ENCODE measurements around the gene AGMO.

AGMO gene

DNA sequence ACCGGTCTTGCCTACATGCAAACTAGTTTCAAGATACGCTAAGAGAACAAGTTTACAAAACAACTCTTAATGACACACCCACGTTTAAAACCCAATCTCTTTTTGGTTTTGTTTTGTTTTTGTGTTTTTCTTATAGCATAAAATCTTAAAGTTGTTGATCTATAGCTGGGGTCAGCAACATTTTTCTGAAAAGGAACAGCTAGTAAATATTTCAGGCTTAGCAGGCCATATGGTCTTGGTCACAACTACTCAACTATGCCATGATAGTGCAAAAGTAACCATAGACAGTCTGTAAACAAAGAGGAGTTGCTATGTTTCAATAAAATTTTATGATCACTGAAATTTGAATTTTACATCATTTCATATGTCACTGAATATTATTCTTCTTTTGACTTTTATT is 327.4 kb downstream of the AGMO start:
- no peaks in the 10 kb centered on the region for H3K9me3 ChIP-seq (ENCODE audit: severe bottlenecking)
- no peak for DNase-seq
- no peaks in the 10 kb centered on the region for H3K36me3 ChIP-seq
- no peak overlapping the region for H3K27ac ChIP-seq
- no peak for TF ChIP-seq CTCF (IDR thresholded peaks at IDR 0.05; ENCODE audit: low read depth, low read length)
- H3K27me3 ChIP-seq (ENCODE audit: insufficient read depth, low read depth, severe bottlenecking) = no peaks in the 10 kb centered on the region
- no peak overlapping the region for H3K4me3 ChIP-seq (ENCODE audit: low read depth, low read length)

GRCh38 chr7:15228831-15229230 is 333.0 kb downstream of the AGMO start:
- no peak for TF ChIP-seq CTCF (IDR thresholded peaks at IDR 0.05; ENCODE audit: low read depth, low read length)
- no peaks in the 10 kb centered on the region for H3K36me3 ChIP-seq
- DNase-seq = no peak

GRCh38 chr7:15225981-15226380 is 335.8 kb downstream of the AGMO start:
- Histone ChIP-seq H3K27me3 (ENCODE audit: insufficient read depth, low read depth, severe bottlenecking) (no peaks in the 10 kb centered on the region), H3K9me3 (ENCODE audit: severe bottlenecking) (no peaks in the 10 kb centered on the region), H3K4me3 (ENCODE audit: low read depth, low read length) (no peak overlapping the region), H3K36me3 (no peaks in the 10 kb centered on the region), H3K27ac (no peak overlapping the region)
- DNase-seq = no peak
- no peak for TF ChIP-seq CTCF (IDR thresholded peaks at IDR 0.05; ENCODE audit: low read depth, low read length)

More at GRCh38 chr7:15228831-15229230, 333.0 kb downstream of the AGMO start:
- Histone ChIP-seq H3K27me3 (ENCODE audit: insufficient read depth, low read depth, severe bottlenecking) (no peaks in the 10 kb centered on the region), H3K4me3 (ENCODE audit: low read depth, low read length) (no peak overlapping the region), H3K27ac (no peak overlapping the region), H3K9me3 (ENCODE audit: severe bottlenecking) (no peaks in the 10 kb centered on the region)

GRCh38 chr7:15219758-15220157 is 342.1 kb downstream of the AGMO start:
- Histone ChIP-seq H3K9me3 (ENCODE audit: severe bottlenecking) (no peaks in the 10 kb centered on the region), H3K4me3 (ENCODE audit: low read depth, low read length) (no peak overlapping the region), H3K36me3 (no peaks in the 10 kb centered on the region), H3K27ac (no peak overlapping the region), H3K27me3 (ENCODE audit: insufficient read depth, low read depth, severe bottlenecking) (peaks cover 3% of the 10 kb centered on the region)
- TF ChIP-seq CTCF (IDR thresholded peaks at IDR 0.05; ENCODE audit: low read depth, low read length) = no peak
- no peak for DNase-seq

- H3K27ac ChIP-seq = no peak overlapping the region
- TF ChIP-seq CTCF (IDR thresholded peaks at IDR 0.05; ENCODE audit: low read depth, low read length) = no peak
- no peak overlapping the region for H3K4me3 ChIP-seq (ENCODE audit: low read depth, low read length)
- H3K27me3 ChIP-seq (ENCODE audit: insufficient read depth, low read depth, severe bottlenecking) = peaks cover 3% of the 10 kb centered on the region
- H3K9me3 ChIP-seq (ENCODE audit: severe bottlenecking) = no peaks in the 10 kb centered on the region
- no peak for DNase-seq
- H3K36me3 ChIP-seq = no peaks in the 10 kb centered on the region
Observed at GRCh38 chr7:15218261-15218660, 343.6 kb downstream of the AGMO start.

DNA sequence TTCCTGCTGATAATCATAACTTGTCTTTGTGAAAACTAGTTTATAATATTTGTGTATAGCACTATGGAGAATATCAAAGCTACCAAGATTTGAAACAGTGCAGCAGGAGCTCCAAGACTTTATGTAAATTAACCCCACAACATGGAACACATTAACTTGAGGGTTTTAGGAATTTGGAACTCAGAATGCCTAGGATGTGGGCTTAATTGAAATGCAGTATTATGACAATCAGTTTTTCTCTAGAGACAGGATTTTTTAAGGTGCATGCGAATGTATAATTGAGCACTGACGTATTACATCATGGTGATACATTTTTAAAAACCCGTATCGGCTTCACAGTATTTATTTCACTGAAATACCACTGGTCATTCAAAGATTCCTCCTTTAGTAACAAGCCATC is 346.2 kb downstream of the AGMO start:
- no peaks in the 10 kb centered on the region for H3K9me3 ChIP-seq (ENCODE audit: severe bottlenecking)
- peaks cover 3% of the 10 kb centered on the region for H3K27me3 ChIP-seq (ENCODE audit: insufficient read depth, low read depth, severe bottlenecking)
- no peaks in the 10 kb centered on the region for H3K36me3 ChIP-seq
- no peak for TF ChIP-seq CTCF (IDR thresholded peaks at IDR 0.05; ENCODE audit: low read depth, low read length)
- DNase-seq = no peak
- H3K4me3 ChIP-seq (ENCODE audit: low read depth, low read length) = no peak overlapping the region
- H3K27ac ChIP-seq = no peak overlapping the region

Data from WERI-Rb-1 (cell line).